GM08714 (cell line): ENCODE results near the gene CHERP.
"Not testable (repeated sequence)": the region's sequence is repeated elsewhere in the genome, so short reads cannot be mapped to it uniquely, and the experiment has no call there.

Experiments used
- H3K4me3 ChIP-seq: fragments of 200-500 bp; sonication (Bioruptor generic); 2 replicates; pipeline ENCODE4 v1.5.1; 2014; ENCODE audit warnings: mild to moderate bottlenecking, low read length, inconsistent platforms
- ZNF274 ChIP-seq: IDR thresholded peaks from 2 replicates; pipeline ENCODE4 v1.6.1; 2012; ENCODE audit warnings: mild to moderate bottlenecking, low read depth, low read length

The CHERP gene

GRCh38 chr19:16522559-16523377, 19.5 kb downstream of the CHERP start:
- no peak overlapping the region for H3K4me3 ChIP-seq
- TF ChIP-seq ZNF274 = no peak

- TF ChIP-seq ZNF274 = no peak
- no peak overlapping the region for H3K4me3 ChIP-seq
These were observed 20.4 kb downstream of the CHERP start for GRCh38 chr19:16521715-16522289.

- no peak overlapping the region for H3K4me3 ChIP-seq
- TF ChIP-seq ZNF274 = no peak
These were observed 21.1 kb downstream of the CHERP start for GRCh38 chr19:16520986-16521624.

GRCh38 chr19:16520074-16520973, 21.9 kb downstream of the CHERP start:
- no peak overlapping the region for H3K4me3 ChIP-seq
- no peak for TF ChIP-seq ZNF274

GRCh38 chr19:16519230-16519687, 23.0 kb downstream of the CHERP start:
- TF ChIP-seq ZNF274 = no peak
- no peak overlapping the region for H3K4me3 ChIP-seq

GRCh38 chr19:16518483-16519229, 23.6 kb downstream of the CHERP start:
- no peak for TF ChIP-seq ZNF274
- no peak overlapping the region for H3K4me3 ChIP-seq

- H3K4me3 ChIP-seq = no peak overlapping the region
- TF ChIP-seq ZNF274 = no peak
These were observed 24.2 kb downstream of the CHERP start for GRCh38 chr19:16518061-16518460.

- no peak for TF ChIP-seq ZNF274
- no peak overlapping the region for H3K4me3 ChIP-seq
These were observed 25.2 kb downstream of the CHERP start for GRCh38 chr19:16516923-16517610.

GRCh38 chr19:16516381-16516780, 25.9 kb downstream of the CHERP start:
- no peak for TF ChIP-seq ZNF274
- no peak overlapping the region for H3K4me3 ChIP-seq

GRCh38 chr19:16514383-16515019, 27.7 kb downstream of the CHERP start:
- TF ChIP-seq ZNF274 = no peak
- no peak overlapping the region for H3K4me3 ChIP-seq

GRCh38 chr19:16512611-16513010, 29.6 kb downstream of the CHERP start:
- not testable (repeated sequence) for H3K4me3 ChIP-seq
